ENCODE measurements around the gene PIK3C3.
"Not testable (repeated sequence)": the region's sequence is repeated elsewhere in the genome, so short reads cannot be mapped to it uniquely, and the experiment has no call there.

Gene PIK3C3

GRCh38 chr18:42028247-42028832 lies 73.3 kb downstream of the PIK3C3 start:
- Histone ChIP-seq H3K4me3 (ENCODE audit: low read depth, low read length) (no peak overlapping the region), H3K4me1 (ENCODE audit: control insufficient read depth, insufficient read depth, low read length) (no peaks in the 10 kb centered on the region), H3K9ac (ENCODE audit: low read depth, low read length) (no peak overlapping the region), H3K36me3 (ENCODE audit: control insufficient read depth, insufficient read depth, low read length) (no peaks in the 10 kb centered on the region), H3K9me3 (ENCODE audit: control insufficient read depth, insufficient read depth, low read length) (no peaks in the 10 kb centered on the region), H3K27me3 (ENCODE audit: control insufficient read depth, insufficient read depth, low read length) (no peaks in the 10 kb centered on the region)

- H3K27me3 ChIP-seq (ENCODE audit: control insufficient read depth, insufficient read depth, low read length), result no peaks in the 10 kb centered on the region
- H3K9ac ChIP-seq (ENCODE audit: low read depth, low read length), result no peak overlapping the region
- no peaks in the 10 kb centered on the region for H3K36me3 ChIP-seq (ENCODE audit: control insufficient read depth, insufficient read depth, low read length)
- H3K9me3 ChIP-seq (ENCODE audit: control insufficient read depth, insufficient read depth, low read length), result no peaks in the 10 kb centered on the region
- H3K4me1 ChIP-seq (ENCODE audit: control insufficient read depth, insufficient read depth, low read length), result no peaks in the 10 kb centered on the region
- H3K4me3 ChIP-seq (ENCODE audit: low read depth, low read length), result no peak overlapping the region
These were observed 74.1 kb downstream of the PIK3C3 start for GRCh38 chr18:42029092-42029491.

GRCh38 chr18:42030586-42031182 lies 75.7 kb downstream of the PIK3C3 start:
- H3K27me3 ChIP-seq (ENCODE audit: control insufficient read depth, insufficient read depth, low read length), result no peaks in the 10 kb centered on the region
- H3K9me3 ChIP-seq (ENCODE audit: control insufficient read depth, insufficient read depth, low read length), result no peaks in the 10 kb centered on the region
- H3K4me3 ChIP-seq (ENCODE audit: low read depth, low read length), result no peak overlapping the region
- no peak overlapping the region for H3K9ac ChIP-seq (ENCODE audit: low read depth, low read length)
- no peaks in the 10 kb centered on the region for H3K4me1 ChIP-seq (ENCODE audit: control insufficient read depth, insufficient read depth, low read length)
- no peaks in the 10 kb centered on the region for H3K36me3 ChIP-seq (ENCODE audit: control insufficient read depth, insufficient read depth, low read length)

- H3K9me3 ChIP-seq (ENCODE audit: control insufficient read depth, insufficient read depth, low read length), result no peaks in the 10 kb centered on the region
- no peak overlapping the region for H3K9ac ChIP-seq (ENCODE audit: low read depth, low read length)
- H3K4me1 ChIP-seq (ENCODE audit: control insufficient read depth, insufficient read depth, low read length), result no peaks in the 10 kb centered on the region
- H3K4me3 ChIP-seq (ENCODE audit: low read depth, low read length), result no peak overlapping the region
- H3K27me3 ChIP-seq (ENCODE audit: control insufficient read depth, insufficient read depth, low read length), result no peaks in the 10 kb centered on the region
- no peaks in the 10 kb centered on the region for H3K36me3 ChIP-seq (ENCODE audit: control insufficient read depth, insufficient read depth, low read length)
These were observed 77.4 kb downstream of the PIK3C3 start for GRCh38 chr18:42032447-42032846.

GRCh38 chr18:42033137-42033810 lies 78.2 kb downstream of the PIK3C3 start:
- Histone ChIP-seq H3K4me1 (ENCODE audit: control insufficient read depth, insufficient read depth, low read length) (no peaks in the 10 kb centered on the region), H3K36me3 (ENCODE audit: control insufficient read depth, insufficient read depth, low read length) (no peaks in the 10 kb centered on the region), H3K9ac (ENCODE audit: low read depth, low read length) (no peak overlapping the region), H3K4me3 (ENCODE audit: low read depth, low read length) (no peak overlapping the region), H3K27me3 (ENCODE audit: control insufficient read depth, insufficient read depth, low read length) (no peaks in the 10 kb centered on the region), H3K9me3 (ENCODE audit: control insufficient read depth, insufficient read depth, low read length) (no peaks in the 10 kb centered on the region)

GRCh38 chr18:42038936-42039335 lies 83.9 kb downstream of the PIK3C3 start:
- Histone ChIP-seq H3K9me3 (ENCODE audit: control insufficient read depth, insufficient read depth, low read length) (no peaks in the 10 kb centered on the region), H3K4me1 (ENCODE audit: control insufficient read depth, insufficient read depth, low read length) (no peaks in the 10 kb centered on the region), H3K4me3 (ENCODE audit: low read depth, low read length) (no peak overlapping the region), H3K36me3 (ENCODE audit: control insufficient read depth, insufficient read depth, low read length) (peaks cover 3% of the 10 kb centered on the region), H3K9ac (ENCODE audit: low read depth, low read length) (no peak overlapping the region), H3K27me3 (ENCODE audit: control insufficient read depth, insufficient read depth, low read length) (no peaks in the 10 kb centered on the region)

GRCh38 chr18:42039396-42039795 lies 84.4 kb downstream of the PIK3C3 start:
- Histone ChIP-seq H3K27me3 (ENCODE audit: control insufficient read depth, insufficient read depth, low read length) (no peaks in the 10 kb centered on the region), H3K36me3 (ENCODE audit: control insufficient read depth, insufficient read depth, low read length) (peaks cover 3% of the 10 kb centered on the region), H3K9ac (ENCODE audit: low read depth, low read length) (no peak overlapping the region), H3K9me3 (ENCODE audit: control insufficient read depth, insufficient read depth, low read length) (no peaks in the 10 kb centered on the region), H3K4me3 (ENCODE audit: low read depth, low read length) (no peak overlapping the region), H3K4me1 (ENCODE audit: control insufficient read depth, insufficient read depth, low read length) (no peaks in the 10 kb centered on the region)

GRCh38 chr18:42041793-42042192 lies 86.8 kb downstream of the PIK3C3 start:
- Histone ChIP-seq H3K36me3 (ENCODE audit: control insufficient read depth, insufficient read depth, low read length) (peaks cover 3% of the 10 kb centered on the region), H3K27me3 (ENCODE audit: control insufficient read depth, insufficient read depth, low read length) (no peaks in the 10 kb centered on the region), H3K4me1 (ENCODE audit: control insufficient read depth, insufficient read depth, low read length) (no peaks in the 10 kb centered on the region), H3K4me3 (ENCODE audit: low read depth, low read length) (no peak overlapping the region), H3K9me3 (ENCODE audit: control insufficient read depth, insufficient read depth, low read length) (no peaks in the 10 kb centered on the region), H3K9ac (ENCODE audit: low read depth, low read length) (no peak overlapping the region)

GRCh38 chr18:42045346-42045745 lies 90.3 kb downstream of the PIK3C3 start:
- no peaks in the 10 kb centered on the region for H3K36me3 ChIP-seq (ENCODE audit: control insufficient read depth, insufficient read depth, low read length)
- H3K27me3 ChIP-seq (ENCODE audit: control insufficient read depth, insufficient read depth, low read length), result no peaks in the 10 kb centered on the region
- H3K9ac ChIP-seq (ENCODE audit: low read depth, low read length), result no peak overlapping the region
- H3K4me3 ChIP-seq (ENCODE audit: low read depth, low read length), result no peak overlapping the region
- no peaks in the 10 kb centered on the region for H3K9me3 ChIP-seq (ENCODE audit: control insufficient read depth, insufficient read depth, low read length)
- H3K4me1 ChIP-seq (ENCODE audit: control insufficient read depth, insufficient read depth, low read length), result no peaks in the 10 kb centered on the region

- no peaks in the 10 kb centered on the region for H3K27me3 ChIP-seq (ENCODE audit: control insufficient read depth, insufficient read depth, low read length)
- no peak overlapping the region for H3K4me3 ChIP-seq (ENCODE audit: low read depth, low read length)
- no peaks in the 10 kb centered on the region for H3K36me3 ChIP-seq (ENCODE audit: control insufficient read depth, insufficient read depth, low read length)
- H3K9me3 ChIP-seq (ENCODE audit: control insufficient read depth, insufficient read depth, low read length), result no peaks in the 10 kb centered on the region
- H3K4me1 ChIP-seq (ENCODE audit: control insufficient read depth, insufficient read depth, low read length), result no peaks in the 10 kb centered on the region
- no peak overlapping the region for H3K9ac ChIP-seq (ENCODE audit: low read depth, low read length)
These were observed 92.7 kb downstream of the PIK3C3 start for GRCh38 chr18:42047721-42048120.

GRCh38 chr18:42048158-42048557 lies 93.1 kb downstream of the PIK3C3 start:
- no peaks in the 10 kb centered on the region for H3K9me3 ChIP-seq (ENCODE audit: control insufficient read depth, insufficient read depth, low read length)
- H3K27me3 ChIP-seq (ENCODE audit: control insufficient read depth, insufficient read depth, low read length), result no peaks in the 10 kb centered on the region
- no peak overlapping the region for H3K4me3 ChIP-seq (ENCODE audit: low read depth, low read length)
- no peaks in the 10 kb centered on the region for H3K36me3 ChIP-seq (ENCODE audit: control insufficient read depth, insufficient read depth, low read length)
- no peaks in the 10 kb centered on the region for H3K4me1 ChIP-seq (ENCODE audit: control insufficient read depth, insufficient read depth, low read length)
- no peak overlapping the region for H3K9ac ChIP-seq (ENCODE audit: low read depth, low read length)

- H3K4me1 ChIP-seq (ENCODE audit: control insufficient read depth, insufficient read depth, low read length); H3K9ac ChIP-seq (ENCODE audit: low read depth, low read length); H3K36me3 ChIP-seq (ENCODE audit: control insufficient read depth, insufficient read depth, low read length); H3K4me3 ChIP-seq (ENCODE audit: low read depth, low read length); H3K27me3 ChIP-seq (ENCODE audit: control insufficient read depth, insufficient read depth, low read length); H3K9me3 ChIP-seq (ENCODE audit: control insufficient read depth, insufficient read depth, low read length): not testable (repeated sequence)
These were observed 94.5 kb downstream of the PIK3C3 start for GRCh38 chr18:42049536-42049935.
